GM18505 (cell line): ENCODE data around the gene CUL1.
A peak's percentile ranks its signal among the peaks of the same experiment; 100 is the strongest.

Experiments
- ATAC-seq: cut with Tn5 transposase; IDR thresholded peaks from one replicate; pipeline ENCODE4 v1.9.1; 2021; ENCODE audit not compliant: unreplicated experiment
- POLR2A ChIP-seq: IDR thresholded peaks from 4 replicates; pipeline ENCODE4 v1.6.1; 2011; ENCODE audit warnings: borderline replicate concordance; ENCODE audit not compliant: insufficient read depth, insufficient read length; ENCODE audit errors: extremely low read depth

CUL1 gene

GRCh38 chr7:148772297-148773089, 73.8 kb downstream of the CUL1 start:
- TF ChIP-seq POLR2A, result no peak
- ATAC-seq, result no peak

- TF ChIP-seq POLR2A, result no peak
- peak; percentile 80 for ATAC-seq
Measured at GRCh38 chr7:148773334-148773733, 74.6 kb downstream of the CUL1 start.

GRCh38 chr7:148774471-148774870, 75.8 kb downstream of the CUL1 start:
- TF ChIP-seq POLR2A, result no peak
- ATAC-seq, result no peak

- no peak for TF ChIP-seq POLR2A
- no peak for ATAC-seq
Measured at GRCh38 chr7:148782757-148783456, 84.2 kb downstream of the CUL1 start.

GRCh38 chr7:148783801-148784527, 85.3 kb downstream of the CUL1 start:
- no peak for TF ChIP-seq POLR2A
- ATAC-seq, result no peak

- no peak for ATAC-seq
- no peak for TF ChIP-seq POLR2A
Measured at GRCh38 chr7:148787571-148788295, 89.0 kb downstream of the CUL1 start.

- TF ChIP-seq POLR2A, result no peak
- no peak for ATAC-seq
Measured at GRCh38 chr7:148789220-148789619, 90.5 kb downstream of the CUL1 start.

GRCh38 chr7:148790131-148790726, 91.5 kb downstream of the CUL1 start:
- TF ChIP-seq POLR2A, result no peak
- ATAC-seq, result no peak

- no peak for ATAC-seq
- TF ChIP-seq POLR2A, result no peak
Measured at GRCh38 chr7:148790850-148791249, 92.1 kb downstream of the CUL1 start.

DNA sequence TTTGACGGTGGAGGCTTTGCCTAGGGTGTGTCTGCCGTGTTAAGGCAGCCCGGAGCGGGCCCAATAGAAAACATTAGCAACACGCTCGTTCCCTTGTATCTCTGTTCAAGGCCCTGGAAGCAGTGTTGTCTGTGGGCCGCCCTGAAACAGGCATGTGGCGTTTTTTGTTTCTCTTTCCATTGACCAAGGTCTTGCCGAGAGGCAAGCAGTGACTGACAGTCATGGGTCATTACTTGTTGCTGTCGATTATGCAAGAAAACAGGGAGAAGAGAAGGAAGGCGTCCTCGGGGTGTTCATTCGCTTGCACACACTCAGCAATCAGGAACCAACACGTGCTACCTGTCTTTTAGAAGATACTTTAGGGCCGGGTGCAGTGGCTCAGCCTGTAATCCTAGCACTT, 92.8 kb downstream of the CUL1 start:
- ATAC-seq, result no peak

DNA sequence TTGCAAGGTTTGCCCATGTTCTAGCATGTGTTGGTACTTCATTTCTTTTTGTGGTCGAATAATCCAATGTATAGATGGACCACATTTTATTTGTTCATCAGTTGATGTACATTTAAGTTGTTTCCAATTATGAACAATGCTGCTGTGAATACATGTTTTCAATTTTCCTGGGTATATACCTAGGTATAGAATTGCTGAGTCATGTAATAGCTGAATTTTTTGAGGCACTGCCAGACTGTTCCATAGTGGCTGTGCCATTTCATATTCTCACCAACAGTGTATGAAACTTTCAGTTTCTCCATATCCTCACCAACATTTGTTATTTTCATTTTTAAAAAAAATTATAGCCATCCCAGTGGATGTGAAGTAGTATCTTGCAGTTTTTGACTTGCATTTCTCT, 94.9 kb downstream of the CUL1 start:
- ATAC-seq, result no peak
- TF ChIP-seq POLR2A, result no peak

More for the DNA sequence above, 92.8 kb downstream of the CUL1 start:
- TF ChIP-seq POLR2A, result no peak

DNA sequence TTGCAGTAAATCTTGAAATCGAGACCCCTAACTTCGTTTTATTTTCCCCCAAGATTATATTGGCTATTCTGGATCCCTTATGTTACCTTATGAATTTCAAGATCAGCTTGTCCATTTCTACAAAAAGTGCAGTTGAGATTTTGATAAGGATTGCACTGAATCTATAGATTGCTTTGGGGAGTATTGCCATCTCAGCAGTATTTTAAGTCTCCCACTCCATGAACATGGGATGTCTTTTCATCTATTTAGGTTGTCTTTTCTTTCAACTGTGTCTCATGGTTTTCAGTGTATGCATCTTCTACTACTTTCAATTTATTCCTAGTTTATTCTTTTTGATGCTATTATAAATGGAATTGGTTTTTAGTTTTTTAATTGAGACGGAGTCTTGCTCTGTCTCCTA, 95.8 kb downstream of the CUL1 start:
- no peak for TF ChIP-seq POLR2A
- no peak for ATAC-seq

DNA sequence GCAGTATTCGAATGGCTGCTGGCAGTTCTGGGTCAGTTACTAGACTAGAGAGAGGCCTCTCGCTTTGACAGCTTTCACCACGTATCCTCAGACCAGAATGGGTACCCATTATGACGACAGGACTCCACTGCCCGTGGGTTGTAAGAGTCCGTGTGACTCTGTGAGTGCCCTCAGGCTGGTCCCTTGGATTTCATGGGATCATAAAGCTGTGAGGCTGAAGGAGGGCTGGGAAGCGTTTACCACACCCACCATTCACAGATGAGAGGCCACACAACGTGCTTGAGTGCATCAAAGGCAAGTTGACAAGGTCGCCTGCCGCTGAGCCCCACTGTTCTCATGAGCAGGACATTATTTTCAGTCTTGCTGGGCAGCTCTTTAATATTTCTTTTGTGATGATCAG, 98.1 kb downstream of the CUL1 start:
- no peak for ATAC-seq
- TF ChIP-seq POLR2A, result no peak
